HepG2 (cell line): ENCODE data around the gene FBXL7. TPM values are rescaled to one million over a fixed set of nuclear protein-coding genes. Genes with fewer than 3 reads are reported as not detected.

Experiments used
- ATAC-seq: fragments of 200-7000 bp; cut with Tn5 transposase; 3 replicates; pipeline ENCODE4 v1.9.1; 2020; ENCODE audit warnings: mild to moderate bottlenecking, moderate library complexity
- BruUV-seq: library from RNA; stranded (reverse); fragments of 400-500 nt; replicated peaks from 2 replicates; lab custom pipeline; 2021; lab: Mats Ljungman, UMichigan
- CTCF ChIA-PET: fragments of 300-600 bp; formaldehyde crosslinking; extraction: SDS; loops from one replicate; lab custom pipeline; 2021; ENCODE audit warnings: low total read pairs, inconsistent platforms, low intra/inter-chr PET ratio; lab: Yijun Ruan, JAX
- POLR2A ChIA-PET: fragments of 350-600 bp; sonication (Branson Sonifier 250); formaldehyde crosslinking; loops from one replicate; lab custom pipeline; 2020; ENCODE audit warnings: antibody characterized with exemption, inconsistent platforms; lab: Yijun Ruan, JAX
- DNase-seq: peaks from one replicate; pipeline ENCODE4 v3.0.0-alpha.2; 2015; ENCODE audit warnings: low spot score
- FAIRE-seq: peaks from 3 replicates; lab custom pipeline; 2011; peaks lifted over from hg19 to GRCh38; lab: Jason Lieb, UNC
- H2AFZ ChIP-seq: one replicate; pipeline ENCODE4 v1.6.1; 2011; ENCODE audit warnings: low read length, inconsistent platforms
- H3K27ac ChIP-seq: fragments of 300-600 bp; 3 replicates; pipeline ENCODE4 v1.8.0; 2011; ENCODE audit warnings: mixed run types, mild to moderate bottlenecking, mixed read lengths, low read length, inconsistent platforms; ENCODE audit not compliant: insufficient read depth; ENCODE audit errors: extremely low read length
- H3K27me3 ChIP-seq, 2 experiments: fragments of 200-600 bp in 1 of 2; 2 replicates in 1 of 2; 3 replicates in 1 of 2; pipeline versions ENCODE4 v1.6.0 to v1.8.0; 2011; ENCODE audit warnings: low read length in 2 of 2, mild to moderate bottlenecking in 2 of 2, moderate library complexity in 2 of 2, inconsistent platforms in 1 of 2; ENCODE audit not compliant: insufficient read depth in 2 of 2, control insufficient read depth in 1 of 2
- H3K36me3 ChIP-seq, 2 experiments: fragments of 200-600 bp in 1 of 2; replicated peaks in 1 of 2; 2 replicates in 1 of 2; 3 replicates in 1 of 2; pipeline versions ENCODE4 v1.5.1 to v1.8.0; 2011; ENCODE audit warnings: low read length in 2 of 2, inconsistent platforms in 1 of 2; ENCODE audit not compliant: insufficient read depth in 2 of 2, control insufficient read depth in 1 of 2
- H3K4me1 ChIP-seq: 2 replicates; pipeline ENCODE4 v1.5.1; 2012; ENCODE audit warnings: low read length, inconsistent platforms; ENCODE audit not compliant: insufficient read depth
- H3K4me2 ChIP-seq: 2 replicates; pipeline ENCODE4 v1.6.0; 2011; ENCODE audit warnings: low read depth, low read length, inconsistent platforms
- H3K4me3 ChIP-seq, 3 experiments: fragments of 200-600 bp in 1 of 3; sonication (generic), shearing (Covaris generic) in 1 of 3; replicated peaks in 1 of 3; 2 replicates each; pipeline ENCODE4 v1.5.1; 2011 to 2016; ENCODE audit warnings: low read length in 3 of 3, inconsistent platforms in 2 of 3, low read depth in 2 of 3, mild to moderate bottlenecking in 2 of 3, control low read depth in 1 of 3, mixed read lengths in 1 of 3; ENCODE audit not compliant: insufficient read depth in 1 of 3
- H3K79me2 ChIP-seq: one replicate; pipeline ENCODE4 v1.6.1; 2011; ENCODE audit warnings: low read length, inconsistent platforms; ENCODE audit not compliant: insufficient read depth
- H3K9ac ChIP-seq: 2 replicates; pipeline ENCODE4 v1.6.0; 2011; ENCODE audit warnings: mild to moderate bottlenecking, low read depth, low read length, inconsistent platforms; ENCODE audit not compliant: insufficient read depth
- H3K9me3 ChIP-seq: 2 replicates; pipeline ENCODE4 v1.5.1; 2012; ENCODE audit warnings: mild to moderate bottlenecking, low read length
- H4K20me1 ChIP-seq: 2 replicates; pipeline ENCODE4 v1.6.0; 2011; ENCODE audit warnings: inconsistent platforms, mild to moderate bottlenecking, low read length, moderate library complexity; ENCODE audit not compliant: insufficient read depth
- ERF ChIP-seq: IDR thresholded peaks from 2 replicates; pipeline ENCODE4 v1.6.1; 2018; ENCODE audit warnings: missing biosample characterization, missing genetic modification reagents
- PRPF4 ChIP-seq: fragments of 200-400 bp; formaldehyde crosslinking; IDR thresholded peaks from 2 replicates; pipeline ENCODE4 v1.6.1; 2016; ENCODE audit warnings: low read length, low read depth; ENCODE audit not compliant: poor library complexity, severe bottlenecking
- SAFB2 ChIP-seq: sonication (generic); formaldehyde crosslinking; IDR thresholded peaks from 2 replicates; pipeline ENCODE4 v1.5.1; 2020; ENCODE audit warnings: missing genetic modification reagents, low read depth, mild to moderate bottlenecking, borderline replicate concordance
- ZBTB25 ChIP-seq: IDR thresholded peaks from 2 replicates; pipeline ENCODE4 v1.6.1; 2018; ENCODE audit warnings: missing genetic modification reagents
- ZNF17 ChIP-seq: sonication (generic); formaldehyde crosslinking; IDR thresholded peaks from 2 replicates; pipeline ENCODE4 v1.5.0; 2020; ENCODE audit warnings: mild to moderate bottlenecking, missing genetic modification reagents
- ZNF468 ChIP-seq: sonication (generic); formaldehyde crosslinking; IDR thresholded peaks from 2 replicates; pipeline ENCODE4 v1.8.0; 2022; ENCODE audit warnings: mild to moderate bottlenecking, moderate library complexity, missing genetic modification reagents
- ZNF883 ChIP-seq: sonication (generic); formaldehyde crosslinking; IDR thresholded peaks from 2 replicates; pipeline ENCODE4 v1.5.1; 2020; ENCODE audit warnings: mild to moderate bottlenecking, missing genetic modification reagents; ENCODE audit errors: not compliant biosample characterization
- WGBS: methylation state at CpG from one replicate; pipeline ENCODE4 v1.1.6; 2017; ENCODE audit warnings: low lambda C conversion rate; 5-methylcytosine and 5-hydroxymethylcytosine counted together
- in situ Hi-C: cut with HindIII; loops from 2 replicates; pipeline ENCODE4 v1.10.0; 2017; ENCODE audit warnings: low pct_unique_long_range_greater_than_20kb; ENCODE audit not compliant: extremely low pct_ligation_motif_present
- intact Hi-C: fragments of 100-400 bp; cut with micrococcal nuclease; formaldehyde crosslinking; loops from one replicate; pipeline ENCODE4 v1.10.0; 2022; ENCODE audit not compliant: unreplicated experiment
- polyA plus RNA-seq, 8 experiments: library from polyadenylated mRNA; depleted of rRNA in 3 of 8; stranded (reverse) in 7 of 8; unstranded in 1 of 8; fragments of >200 nt; fragmentation: Illumina TruSeq in 4 of 8; extraction: Trizol in 4 of 8; gene quantifications; 2 replicates each; pipeline versions ENCODE4 v1.2.1 to v1.2.3, GENCODE V29; 2011 to 2016; ENCODE audit warnings: low read depth in 4 of 8, missing spikeins in 1 of 8, mixed read lengths in 1 of 8; ENCODE audit not compliant: insufficient read depth in 1 of 8
- total RNA-seq, 5 experiments: library from RNA; depleted of rRNA; stranded (reverse); fragments of >200 nt; fragmentation: Illumina TruSeq; extraction: Trizol; gene quantifications; 2 replicates each; pipeline ENCODE4 v1.2.3, GENCODE V29; 2016; ENCODE audit warnings: low read depth in 1 of 5
- TF ChIP-seq, protein P1 (sequence below): sonication (generic); formaldehyde crosslinking; IDR thresholded peaks from 2 replicates; pipeline ENCODE4 v1.5.0; 2020; ENCODE audit warnings: mild to moderate bottlenecking, missing genetic modification reagents, borderline replicate concordance
- TF ChIP-seq, protein P2 (sequence below): sonication (generic); formaldehyde crosslinking; IDR thresholded peaks from 2 replicates; pipeline ENCODE4 v1.4.0; 2020; ENCODE audit warnings: missing genetic modification reagents, mild to moderate bottlenecking, borderline replicate concordance
- TF ChIP-seq, protein P3 (sequence below): sonication (generic); formaldehyde crosslinking; IDR thresholded peaks from 2 replicates; pipeline ENCODE4 v1.5.0; 2020; ENCODE audit warnings: missing genetic modification reagents

The FBXL7 gene
- total and polyA plus RNA-seq, 2 of the 13 experiments (the other 11 are each of a cell fraction or from before 2014, with no cell fraction given) = 0.07 TPM; not detected in 1

DNA sequence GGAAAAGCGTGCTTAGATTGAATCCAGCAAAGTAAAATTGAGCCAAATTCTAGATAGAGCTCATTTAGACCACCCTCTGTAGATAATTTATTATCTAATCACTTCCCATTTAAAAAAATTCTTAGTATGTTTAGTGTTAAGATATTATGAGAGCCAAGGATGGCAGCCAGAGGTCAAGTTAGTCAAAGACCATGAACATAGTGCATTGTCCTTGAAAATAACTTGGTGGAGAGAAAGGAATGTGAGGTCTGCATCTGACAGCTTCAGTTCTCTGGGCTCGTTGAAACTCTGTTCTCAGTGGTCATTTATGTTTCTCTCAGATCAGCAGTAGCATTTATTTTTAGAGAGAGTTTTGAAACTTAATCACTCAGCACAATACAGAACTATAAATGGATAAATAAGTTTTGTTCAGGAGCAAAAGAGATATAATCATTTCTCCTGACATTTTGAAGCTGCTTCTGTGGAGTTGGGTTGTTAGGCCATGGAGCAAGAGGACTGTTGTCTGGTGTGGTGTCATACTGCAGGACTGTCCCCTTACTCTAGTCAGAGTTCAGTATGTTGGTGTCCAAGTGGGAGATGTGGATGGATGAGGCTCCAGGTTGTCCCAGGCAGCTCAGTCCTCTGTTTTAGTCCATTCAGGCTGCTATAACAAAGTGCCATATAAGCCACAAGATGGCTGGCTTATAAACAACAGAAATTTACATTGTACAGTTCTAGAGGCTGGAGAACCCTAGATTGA is 337.7 kb downstream of the FBXL7 start:
- POLR2A ChIA-PET = no interaction called here
- Histone ChIP-seq H3K4me2 (no peak overlapping the region), H3K79me2 (no peaks in the 10 kb centered on the region), H2AFZ (no peak overlapping the region), H4K20me1 (no peaks in the 10 kb centered on the region), H3K9me3 (peaks cover 18% of the 10 kb centered on the region), H3K36me3 (no peaks in the 10 kb centered on the region), H3K4me3 (no peak overlapping the region), H3K27ac (no peak overlapping the region), H3K4me1 (no peaks in the 10 kb centered on the region), H3K27me3 (no peaks in the 10 kb centered on the region), H3K9ac (no peak overlapping the region)
- FAIRE-seq = no peak
- WGBS = 5% methylated on average over 2 of the region's 2 CpGs
- in situ Hi-C loops = no loop called here
- intact Hi-C loops = no loop called here
- BruUV-seq = no TSS peak
- no peak for ATAC-seq
- CTCF ChIA-PET = no interaction called here
- DNase-seq = no peak
- TF ChIP-seq PRPF4 (no peak), ZBTB25 (CRISPR knock-in tag) (no peak), ERF (CRISPR knock-in tag) (no peak), ZNF883 (CRISPR knock-in tag) (no peak), ZNF17 (no peak), SAFB2 (CRISPR knock-in tag) (no peak), ZNF468 (CRISPR knock-in tag) (no peak)
- TF ChIP-seq, protein P1, sequence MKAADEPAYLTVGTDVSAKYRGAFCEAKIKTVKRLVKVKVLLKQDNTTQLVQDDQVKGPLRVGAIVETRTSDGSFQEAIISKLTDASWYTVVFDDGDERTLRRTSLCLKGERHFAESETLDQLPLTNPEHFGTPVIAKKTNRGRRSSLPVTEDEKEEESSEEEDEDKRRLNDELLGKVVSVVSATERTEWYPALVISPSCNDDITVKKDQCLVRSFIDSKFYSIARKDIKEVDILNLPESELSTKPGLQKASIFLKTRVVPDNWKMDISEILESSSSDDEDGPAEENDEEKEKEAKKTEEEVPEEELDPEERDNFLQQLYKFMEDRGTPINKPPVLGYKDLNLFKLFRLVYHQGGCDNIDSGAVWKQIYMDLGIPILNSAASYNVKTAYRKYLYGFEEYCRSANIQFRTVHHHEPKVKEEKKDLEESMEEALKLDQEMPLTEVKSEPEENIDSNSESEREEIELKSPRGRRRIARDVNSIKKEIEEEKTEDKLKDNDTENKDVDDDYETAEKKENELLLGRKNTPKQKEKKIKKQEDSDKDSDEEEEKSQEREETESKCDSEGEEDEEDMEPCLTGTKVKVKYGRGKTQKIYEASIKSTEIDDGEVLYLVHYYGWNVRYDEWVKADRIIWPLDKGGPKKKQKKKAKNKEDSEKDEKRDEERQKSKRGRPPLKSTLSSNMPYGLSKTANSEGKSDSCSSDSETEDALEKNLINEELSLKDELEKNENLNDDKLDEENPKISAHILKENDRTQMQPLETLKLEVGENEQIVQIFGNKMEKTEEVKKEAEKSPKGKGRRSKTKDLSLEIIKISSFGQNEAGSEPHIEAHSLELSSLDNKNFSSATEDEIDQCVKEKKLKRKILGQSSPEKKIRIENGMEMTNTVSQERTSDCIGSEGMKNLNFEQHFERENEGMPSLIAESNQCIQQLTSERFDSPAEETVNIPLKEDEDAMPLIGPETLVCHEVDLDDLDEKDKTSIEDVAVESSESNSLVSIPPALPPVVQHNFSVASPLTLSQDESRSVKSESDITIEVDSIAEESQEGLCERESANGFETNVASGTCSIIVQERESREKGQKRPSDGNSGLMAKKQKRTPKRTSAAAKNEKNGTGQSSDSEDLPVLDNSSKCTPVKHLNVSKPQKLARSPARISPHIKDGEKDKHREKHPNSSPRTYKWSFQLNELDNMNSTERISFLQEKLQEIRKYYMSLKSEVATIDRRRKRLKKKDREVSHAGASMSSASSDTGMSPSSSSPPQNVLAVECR (CRISPR knock-in tag) = no peak
- TF ChIP-seq, protein P2, sequence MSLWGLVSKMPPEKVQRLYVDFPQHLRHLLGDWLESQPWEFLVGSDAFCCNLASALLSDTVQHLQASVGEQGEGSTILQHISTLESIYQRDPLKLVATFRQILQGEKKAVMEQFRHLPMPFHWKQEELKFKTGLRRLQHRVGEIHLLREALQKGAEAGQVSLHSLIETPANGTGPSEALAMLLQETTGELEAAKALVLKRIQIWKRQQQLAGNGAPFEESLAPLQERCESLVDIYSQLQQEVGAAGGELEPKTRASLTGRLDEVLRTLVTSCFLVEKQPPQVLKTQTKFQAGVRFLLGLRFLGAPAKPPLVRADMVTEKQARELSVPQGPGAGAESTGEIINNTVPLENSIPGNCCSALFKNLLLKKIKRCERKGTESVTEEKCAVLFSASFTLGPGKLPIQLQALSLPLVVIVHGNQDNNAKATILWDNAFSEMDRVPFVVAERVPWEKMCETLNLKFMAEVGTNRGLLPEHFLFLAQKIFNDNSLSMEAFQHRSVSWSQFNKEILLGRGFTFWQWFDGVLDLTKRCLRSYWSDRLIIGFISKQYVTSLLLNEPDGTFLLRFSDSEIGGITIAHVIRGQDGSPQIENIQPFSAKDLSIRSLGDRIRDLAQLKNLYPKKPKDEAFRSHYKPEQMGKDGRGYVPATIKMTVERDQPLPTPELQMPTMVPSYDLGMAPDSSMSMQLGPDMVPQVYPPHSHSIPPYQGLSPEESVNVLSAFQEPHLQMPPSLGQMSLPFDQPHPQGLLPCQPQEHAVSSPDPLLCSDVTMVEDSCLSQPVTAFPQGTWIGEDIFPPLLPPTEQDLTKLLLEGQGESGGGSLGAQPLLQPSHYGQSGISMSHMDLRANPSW (CRISPR knock-in tag) = no peak
- TF ChIP-seq, protein P3, sequence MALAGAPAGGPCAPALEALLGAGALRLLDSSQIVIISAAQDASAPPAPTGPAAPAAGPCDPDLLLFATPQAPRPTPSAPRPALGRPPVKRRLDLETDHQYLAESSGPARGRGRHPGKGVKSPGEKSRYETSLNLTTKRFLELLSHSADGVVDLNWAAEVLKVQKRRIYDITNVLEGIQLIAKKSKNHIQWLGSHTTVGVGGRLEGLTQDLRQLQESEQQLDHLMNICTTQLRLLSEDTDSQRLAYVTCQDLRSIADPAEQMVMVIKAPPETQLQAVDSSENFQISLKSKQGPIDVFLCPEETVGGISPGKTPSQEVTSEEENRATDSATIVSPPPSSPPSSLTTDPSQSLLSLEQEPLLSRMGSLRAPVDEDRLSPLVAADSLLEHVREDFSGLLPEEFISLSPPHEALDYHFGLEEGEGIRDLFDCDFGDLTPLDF = no peak
